ENCODE measurements around the gene FANK1. TPM values are rescaled to one million over a fixed set of nuclear protein-coding genes. Genes with fewer than 3 reads are reported as not detected.

The FANK1 gene
- polyA plus RNA-seq, 1 donor from 2014 or later = 3.1 TPM

- H3K9me2 ChIP-seq (ENCODE audit: insufficient read depth, low read length) = no peaks in the 10 kb centered on the region
Observed at GRCh38 chr10:125962200-125962599, 65.8 kb downstream of the FANK1 start.

GRCh38 chr10:125964558-125964957 is 68.2 kb downstream of the FANK1 start:
- Histone ChIP-seq H3F3A (ENCODE audit: insufficient read depth, low read length, poor library complexity, severe bottlenecking) (no peaks in the 10 kb centered on the region), H2AFZ (ENCODE audit: low read depth, low read length) (no peak overlapping the region), H3K9me3 (ENCODE audit: low read length) (no peaks in the 10 kb centered on the region), H3K9me2 (ENCODE audit: insufficient read depth, low read length) (no peaks in the 10 kb centered on the region), H4K20me1 (ENCODE audit: insufficient read depth) (no peaks in the 10 kb centered on the region), H3K27ac (ENCODE audit: low read length) (no peak overlapping the region), H3K9ac (ENCODE audit: low read length) (no peak overlapping the region), H3K27me3 (ENCODE audit: insufficient read depth, low read depth, low read length) (no peaks in the 10 kb centered on the region), H3K4me3 (ENCODE audit: low read length) (no peak overlapping the region), H3K4me2 (ENCODE audit: low read length) (no peak overlapping the region), H3K36me3 (ENCODE audit: insufficient read depth, low read length) (no peaks in the 10 kb centered on the region), H3K79me2 (replicated peaks; ENCODE audit: insufficient read depth, low read length) (no peaks in the 10 kb centered on the region)
- no peak for TF ChIP-seq EP300 (conservative IDR thresholded peaks at IDR 0.05; ENCODE audit: poor library complexity, severe bottlenecking)
- no peak for TF ChIP-seq SMC3 (conservative IDR thresholded peaks at IDR 0.05; ENCODE audit: poor library complexity)
- TF ChIP-seq CTCF (IDR thresholded peaks at IDR 0.05; ENCODE audit: poor library complexity, severe bottlenecking) = no peak
- TF ChIP-seq MXI1 (conservative IDR thresholded peaks at IDR 0.05; ENCODE audit: poor library complexity, severe bottlenecking) = no peak
- no peak for TF ChIP-seq POLR2AphosphoS5 (IDR thresholded peaks at IDR 0.05)
- no peak for TF ChIP-seq REST (IDR thresholded peaks at IDR 0.05; ENCODE audit: borderline replicate concordance)

More at GRCh38 chr10:125962200-125962599, 65.8 kb downstream of the FANK1 start:
- Histone ChIP-seq H3K27me3 (ENCODE audit: insufficient read depth, low read depth, low read length) (no peaks in the 10 kb centered on the region), H3K9me3 (ENCODE audit: low read length) (no peaks in the 10 kb centered on the region), H3K4me2 (ENCODE audit: low read length) (no peak overlapping the region), H3F3A (ENCODE audit: insufficient read depth, low read length, poor library complexity, severe bottlenecking) (no peaks in the 10 kb centered on the region), H3K4me3 (ENCODE audit: low read length) (no peak overlapping the region), H2AFZ (ENCODE audit: low read depth, low read length) (no peak overlapping the region), H3K36me3 (ENCODE audit: insufficient read depth, low read length) (no peaks in the 10 kb centered on the region), H3K9ac (ENCODE audit: low read length) (no peak overlapping the region), H3K27ac (ENCODE audit: low read length) (no peak overlapping the region), H4K20me1 (ENCODE audit: insufficient read depth) (no peaks in the 10 kb centered on the region), H3K79me2 (replicated peaks; ENCODE audit: insufficient read depth, low read length) (no peaks in the 10 kb centered on the region)
- TF ChIP-seq EZH2 (IDR thresholded peaks at IDR 0.05; ENCODE audit: borderline replicate concordance, insufficient read depth, low read length, poor library complexity, severe bottlenecking) (no peak), RAD21 (conservative IDR thresholded peaks at IDR 0.05) (no peak), TAF1 (IDR thresholded peaks at IDR 0.05; ENCODE audit: low read depth) (no peak), REST (IDR thresholded peaks at IDR 0.05; ENCODE audit: borderline replicate concordance) (no peak), MXI1 (conservative IDR thresholded peaks at IDR 0.05; ENCODE audit: poor library complexity, severe bottlenecking) (no peak), SMC3 (conservative IDR thresholded peaks at IDR 0.05; ENCODE audit: poor library complexity) (no peak), CTCF (IDR thresholded peaks at IDR 0.05; ENCODE audit: poor library complexity, severe bottlenecking) (no peak), EP300 (conservative IDR thresholded peaks at IDR 0.05; ENCODE audit: poor library complexity, severe bottlenecking) (no peak), POLR2AphosphoS5 (IDR thresholded peaks at IDR 0.05) (no peak)

Measured in neural cell (in vitro differentiated cells).